SK-N-MC (cell line): Measurements from ENCODE around the gene ART5.

ENCODE experiments used
- EZH2 ChIP-seq: fragments of 200-600 bp; sonication (generic); IDR thresholded peaks from one replicate; pipeline ENCODE4 v1.6.1; 2017; ENCODE audit warnings: antibody characterized with exemption
- FOXP2 ChIP-seq: optimal IDR thresholded peaks from 2 replicates; pipeline ENCODE3; 2011; ENCODE audit warnings: mild to moderate bottlenecking, moderate library complexity; ENCODE audit not compliant: insufficient read depth; ENCODE audit errors: extremely low read length, control extremely low read depth
- POLR2AphosphoS5 ChIP-seq: IDR thresholded peaks from 2 replicates; pipeline ENCODE4 v1.6.1; 2012; ENCODE audit warnings: mild to moderate bottlenecking, low read depth, low read length, borderline replicate concordance

DNA sequence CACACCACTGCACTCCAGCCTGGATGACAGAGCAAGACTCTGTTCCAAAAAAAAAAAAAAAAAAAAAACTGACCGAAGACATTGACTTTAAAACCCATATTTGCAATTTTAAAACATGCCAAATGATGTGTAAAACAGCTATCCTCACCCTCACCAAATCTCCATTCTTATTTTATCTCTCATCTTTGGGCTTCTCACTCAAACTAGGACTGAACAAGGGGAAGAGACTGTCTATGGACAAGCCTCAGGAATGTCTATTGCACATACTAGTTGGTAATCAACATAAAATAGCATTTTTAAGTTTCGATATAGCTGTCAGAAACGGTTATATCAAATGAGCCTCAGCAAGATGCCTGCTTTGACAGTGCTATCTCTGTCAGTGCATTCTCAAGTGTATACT, 37.3 kb upstream of the ART5 start:
- TF ChIP-seq POLR2AphosphoS5 = no peak
- no peak for TF ChIP-seq EZH2
- no peak for TF ChIP-seq FOXP2
